Forelimb muscle (tissue), 1 donor: ENCODE data around the gene POU3F3. TPM values are rescaled to one million over a fixed set of nuclear protein-coding genes. Genes with fewer than 3 reads are reported as not detected.

ENCODE experiments used
- DNase-seq: peaks from one replicate; pipeline ENCODE4 v3.0.0-alpha.2; 2013; ENCODE audit warnings: low read depth
- polyA plus RNA-seq: library from polyadenylated mRNA; unstranded; fragments of 120-200 nt; gene quantifications from one replicate; pipeline ENCODE4 v1.2.1, GENCODE V29; 2013; ENCODE audit not compliant: insufficient read length

POU3F3 gene
- polyA plus RNA-seq, 1 donor = 0.13 TPM

DNA sequence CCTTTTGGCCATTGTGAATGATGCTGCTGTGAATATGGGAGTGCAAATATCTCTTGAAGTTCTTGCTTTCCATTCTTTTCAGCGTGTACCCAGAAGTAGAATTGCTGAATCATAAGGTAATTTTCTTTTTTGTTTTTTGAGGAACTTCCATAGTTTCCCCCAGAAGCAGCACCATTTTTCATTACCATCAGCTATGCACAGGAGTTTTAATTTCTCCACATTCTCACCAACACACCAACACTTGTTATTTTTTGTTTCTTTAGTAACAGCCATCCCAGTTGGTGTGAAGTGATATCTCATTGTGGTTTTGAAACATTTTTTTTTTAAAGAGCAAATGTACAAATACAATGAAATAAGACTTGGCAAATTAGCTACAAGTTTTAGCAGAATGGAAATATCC is 21.3 kb downstream of the POU3F3 start:
- DNase-seq = no peak

DNA sequence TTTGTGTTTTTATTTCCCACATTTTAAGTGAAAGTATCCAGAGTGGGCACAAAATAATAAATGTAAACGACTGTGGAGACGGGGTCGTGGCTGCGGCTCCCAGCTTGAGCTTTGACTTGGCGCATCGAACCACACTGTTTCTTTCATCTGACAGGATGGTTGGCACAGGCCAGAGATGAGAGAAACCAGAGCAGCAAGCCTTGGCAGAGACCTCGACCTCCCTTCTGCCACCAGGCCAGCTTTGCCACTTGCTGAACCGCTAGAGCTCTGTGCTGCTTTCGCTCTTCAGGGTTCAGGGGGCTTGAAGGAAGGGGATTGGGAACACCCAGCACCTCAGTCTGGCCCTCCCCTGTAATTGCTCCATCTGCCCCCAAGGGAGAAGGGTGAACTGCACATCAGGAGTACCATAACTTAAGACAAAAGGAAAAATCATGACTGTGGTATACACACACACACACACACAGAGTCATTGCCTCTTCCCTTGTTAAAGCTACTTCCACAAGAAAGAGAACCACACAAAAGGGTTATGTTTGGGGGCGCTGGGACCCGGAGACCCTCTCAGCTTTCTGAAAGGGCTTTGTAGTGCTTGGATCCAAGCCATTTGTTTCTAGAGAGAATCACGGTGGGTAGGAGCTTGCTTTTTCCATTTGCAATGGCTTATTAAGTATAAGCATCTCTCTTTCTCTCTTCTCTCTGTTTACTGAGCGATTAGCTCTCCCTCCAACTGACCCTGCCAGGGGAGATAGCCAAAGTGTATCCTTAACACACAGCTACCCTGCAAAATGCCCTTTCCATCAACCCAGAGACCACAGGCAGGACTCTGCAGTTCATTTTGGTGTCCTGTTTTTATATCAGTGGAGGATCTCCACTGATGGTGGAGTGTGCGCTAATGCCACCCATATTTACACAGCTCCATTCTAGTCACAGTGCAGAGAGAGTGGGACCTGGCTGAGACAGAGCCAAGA is 23.0 kb downstream of the POU3F3 start:
- no peak for DNase-seq

DNA sequence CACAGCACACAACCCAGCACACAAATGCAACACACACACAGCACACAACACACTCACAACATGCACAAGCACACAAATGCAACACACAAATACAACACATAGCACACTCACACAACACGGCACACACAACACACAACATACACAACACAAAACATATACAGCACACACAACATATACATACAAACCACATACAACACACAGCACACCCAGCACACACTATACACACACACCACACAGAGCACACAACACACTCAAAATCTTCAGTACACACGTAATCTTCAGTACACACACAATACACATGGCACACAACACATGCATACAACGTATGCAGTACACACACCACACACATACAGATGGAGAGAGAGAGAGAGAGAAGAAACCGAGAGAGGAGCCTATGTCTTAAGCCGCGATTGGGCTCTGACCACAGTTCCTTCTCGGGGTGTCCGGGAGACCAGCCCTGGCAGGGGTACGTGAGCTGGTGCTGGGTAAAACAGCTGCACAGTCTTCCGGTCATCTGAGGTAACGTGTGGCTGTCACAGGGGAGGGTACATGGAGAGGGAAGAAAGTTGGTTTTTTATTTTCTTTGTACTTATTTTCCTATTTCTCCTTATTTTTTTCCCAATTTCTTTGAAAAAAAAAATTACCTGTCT is 25.1 kb downstream of the POU3F3 start:
- DNase-seq = no peak

DNA sequence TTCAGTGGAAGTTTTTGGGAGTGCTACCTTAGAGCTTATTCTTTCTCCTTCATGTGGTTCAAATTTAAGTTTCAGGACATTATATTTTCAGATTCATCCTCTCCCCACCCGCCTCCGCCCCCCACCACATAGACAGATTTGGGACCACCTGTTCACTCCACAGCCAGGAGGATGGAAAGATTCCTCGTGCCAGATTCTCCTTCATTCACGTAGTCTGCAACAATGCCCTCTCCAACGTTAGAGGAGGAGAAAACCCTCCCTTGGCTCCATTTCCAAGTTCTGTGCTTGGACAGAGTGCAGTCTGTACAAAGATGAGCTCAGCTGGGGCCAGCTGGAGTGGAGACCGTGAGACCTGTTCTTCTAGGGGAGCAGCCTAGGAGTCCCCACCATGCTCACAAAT is 26.2 kb downstream of the POU3F3 start:
- DNase-seq = no peak

DNA sequence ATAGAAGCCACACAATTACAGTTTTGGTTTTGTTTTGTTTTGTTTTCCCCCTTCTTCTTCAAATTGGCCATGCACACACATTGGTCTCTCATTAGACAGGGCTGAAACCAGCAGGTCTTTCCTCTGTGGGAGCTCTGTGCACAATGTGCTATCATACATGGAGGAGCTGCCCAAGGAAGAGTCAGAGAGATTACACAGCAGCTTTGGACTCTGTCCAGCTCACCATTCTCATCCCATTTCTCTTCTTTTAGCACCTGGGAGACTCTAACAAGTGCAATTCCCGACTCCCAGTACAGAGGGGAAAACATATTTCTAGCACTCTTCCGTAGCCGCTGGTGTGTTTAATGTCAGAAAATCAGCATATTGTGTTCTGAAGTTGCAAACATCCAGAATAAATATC is 29.4 kb downstream of the POU3F3 start:
- DNase-seq = no peak

DNA sequence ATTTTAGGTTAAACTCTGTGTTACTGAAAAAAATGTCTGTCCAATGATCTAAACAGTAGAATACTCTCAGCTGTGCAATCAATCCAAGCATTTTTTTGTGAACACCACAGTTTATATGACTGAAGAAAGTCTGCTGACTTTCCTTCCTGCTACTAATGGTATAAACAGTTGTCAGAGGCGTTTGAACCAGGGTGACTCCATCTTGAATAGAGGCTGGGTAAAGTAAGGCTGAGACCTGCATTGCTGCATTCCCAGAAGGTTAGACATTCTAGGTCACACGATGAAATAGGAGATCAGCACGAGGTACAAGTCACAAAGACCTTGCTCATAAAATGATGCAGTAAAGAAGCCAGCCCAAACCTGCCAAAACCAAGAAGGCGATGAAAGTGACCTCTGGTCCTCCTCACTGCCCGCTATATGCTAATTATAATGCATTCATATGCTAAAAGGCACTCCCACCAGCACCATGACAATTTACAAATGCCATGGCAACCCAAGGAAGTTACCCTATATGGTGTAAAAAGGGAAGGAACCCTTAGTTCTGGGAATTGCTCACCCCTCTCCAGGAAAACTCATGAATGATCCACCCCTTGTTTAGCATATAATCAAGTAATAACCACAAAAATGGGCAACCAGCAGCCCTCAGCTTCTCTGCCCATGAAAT is 31.3 kb downstream of the POU3F3 start:
- DNase-seq = no peak

DNA sequence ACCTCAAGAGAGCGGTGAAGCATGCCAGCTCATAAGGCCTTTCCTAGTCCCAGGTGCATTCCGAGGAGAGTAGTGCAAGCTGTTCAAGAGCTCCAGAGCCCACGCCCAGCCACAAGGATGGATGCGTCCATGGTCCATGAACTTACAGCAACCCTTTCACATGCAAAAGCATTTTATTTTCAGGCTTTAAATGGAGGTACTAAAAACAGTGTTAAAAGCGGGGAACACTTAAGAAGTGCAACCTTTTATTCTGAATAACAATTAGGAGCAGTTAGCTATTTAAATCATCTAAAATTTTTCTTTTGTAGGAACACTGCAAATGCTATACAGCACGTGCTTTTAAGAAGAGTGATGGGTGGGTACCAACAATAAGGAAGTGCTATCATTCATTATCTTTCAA is 33.8 kb downstream of the POU3F3 start:
- DNase-seq = no peak

DNA sequence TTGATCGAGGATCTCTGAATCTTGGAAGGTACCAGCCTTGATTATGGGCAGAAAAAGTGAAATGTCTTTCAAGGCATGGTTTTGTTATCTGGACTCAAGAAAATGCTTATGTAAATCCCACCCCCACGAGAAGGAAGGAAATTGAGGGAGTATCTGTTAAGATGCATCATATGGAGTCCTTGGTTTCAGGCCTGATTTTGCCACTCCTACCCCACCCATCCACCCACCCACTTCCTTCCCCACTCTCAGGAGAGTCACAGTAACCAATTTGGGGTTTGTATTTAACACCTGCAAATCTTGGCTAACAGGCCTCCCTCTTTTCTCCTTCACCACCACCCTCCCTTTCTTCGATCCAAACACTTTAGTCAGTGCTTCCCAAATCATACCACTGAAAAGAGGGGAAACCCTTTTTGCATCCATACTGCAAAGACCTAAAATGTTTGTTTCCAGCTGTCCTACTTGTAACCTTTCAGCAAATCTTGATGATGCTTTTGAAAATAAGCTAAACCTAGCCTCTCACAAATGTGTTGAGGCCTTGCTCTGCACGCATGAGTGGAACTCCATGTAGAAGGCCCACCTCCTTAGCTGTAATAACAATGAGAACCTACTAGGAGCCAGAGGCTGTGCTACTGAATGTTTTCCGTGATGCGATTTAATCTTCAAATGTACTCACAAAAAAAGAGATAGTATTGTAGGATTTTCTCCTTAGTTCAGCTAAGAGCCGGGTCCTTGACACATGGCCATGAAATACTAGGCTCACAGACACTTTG is 34.8 kb downstream of the POU3F3 start:
- no peak for DNase-seq

DNA sequence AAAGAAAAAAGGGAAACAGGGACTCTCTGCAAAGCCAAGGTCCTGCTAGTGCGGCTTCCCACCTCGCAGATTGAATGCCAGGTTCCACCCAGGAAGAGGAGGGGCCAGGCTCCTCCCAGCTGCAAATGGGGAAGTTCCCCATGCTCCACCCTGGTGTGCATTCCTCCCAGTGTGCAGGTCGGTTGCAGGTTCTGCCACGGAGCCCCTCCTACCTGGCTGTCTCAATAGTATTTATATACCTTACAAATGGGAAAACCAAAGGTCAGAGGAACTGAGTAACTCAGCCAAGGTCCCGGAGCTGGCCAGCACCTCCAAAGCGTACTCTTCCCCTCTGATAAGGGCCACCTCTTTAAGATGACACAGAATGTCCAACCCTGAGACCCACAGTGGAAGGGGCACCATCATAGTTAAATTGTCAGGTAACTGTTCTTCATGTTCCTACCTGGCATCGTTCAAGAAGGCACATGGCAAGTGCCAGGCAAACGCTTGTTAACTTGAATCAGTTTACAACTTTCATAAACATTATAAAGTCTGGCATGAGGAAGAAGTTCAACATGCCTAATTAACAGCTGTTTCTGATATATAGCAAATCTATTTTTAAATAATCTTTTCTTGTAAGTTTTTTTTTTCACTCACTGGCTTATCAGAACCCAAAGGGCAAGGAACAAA is 35.5 kb downstream of the POU3F3 start:
- DNase-seq = no peak

DNA sequence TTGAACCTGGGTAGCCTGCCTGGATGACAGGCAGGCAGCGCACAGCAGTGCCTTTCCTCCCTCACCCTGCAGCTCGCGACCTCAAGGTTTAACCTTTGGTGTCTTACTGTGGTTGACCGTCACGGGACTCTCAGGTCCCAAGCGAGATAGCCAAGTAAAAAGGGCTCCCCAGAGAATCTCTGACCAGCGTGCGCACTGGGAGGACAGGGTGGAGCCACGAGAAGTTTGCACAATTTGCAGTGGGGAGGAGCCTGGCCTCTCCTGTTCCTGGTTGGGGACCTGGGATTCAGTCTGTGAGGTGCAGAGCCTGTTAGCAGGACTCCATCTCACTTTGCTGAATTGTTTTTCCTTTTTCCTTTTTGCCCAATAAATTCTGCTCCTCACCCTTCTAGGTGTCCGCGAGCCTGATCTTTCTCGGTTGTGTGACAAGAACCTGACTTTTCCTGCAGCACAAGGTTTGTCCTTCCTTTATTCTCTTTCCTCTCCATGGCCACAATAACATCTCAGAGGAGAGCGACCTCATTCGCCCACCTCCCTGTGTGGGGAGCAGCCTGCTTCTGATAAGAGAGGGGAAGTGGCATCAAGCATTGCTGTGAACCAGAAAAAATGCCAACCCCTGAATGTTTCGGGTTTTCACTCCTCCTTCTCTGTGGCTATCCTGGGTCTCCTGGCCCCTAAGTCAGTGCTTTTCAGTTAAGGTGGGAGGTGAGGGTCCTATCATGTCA is 36.2 kb downstream of the POU3F3 start:
- DNase-seq = no peak

DNA sequence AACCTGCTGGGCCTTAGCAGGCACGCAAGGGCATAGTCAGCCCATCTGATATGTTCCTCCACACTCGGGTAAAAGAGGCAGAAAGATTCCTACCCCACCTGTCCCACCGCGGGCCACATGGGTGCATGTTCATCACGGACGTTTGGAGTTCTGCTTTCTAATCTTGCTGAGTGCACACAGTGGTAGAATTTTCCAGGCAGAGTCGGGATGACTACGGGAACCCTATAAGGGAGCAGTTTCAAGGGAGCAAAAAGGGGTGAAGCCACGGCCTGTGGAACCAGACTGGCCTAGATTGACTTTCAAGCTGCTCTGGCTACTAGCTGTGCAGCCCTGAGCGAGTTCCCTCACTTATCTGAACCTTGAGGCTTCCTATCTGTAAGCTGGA is 36.8 kb downstream of the POU3F3 start:
- no peak for DNase-seq

DNA sequence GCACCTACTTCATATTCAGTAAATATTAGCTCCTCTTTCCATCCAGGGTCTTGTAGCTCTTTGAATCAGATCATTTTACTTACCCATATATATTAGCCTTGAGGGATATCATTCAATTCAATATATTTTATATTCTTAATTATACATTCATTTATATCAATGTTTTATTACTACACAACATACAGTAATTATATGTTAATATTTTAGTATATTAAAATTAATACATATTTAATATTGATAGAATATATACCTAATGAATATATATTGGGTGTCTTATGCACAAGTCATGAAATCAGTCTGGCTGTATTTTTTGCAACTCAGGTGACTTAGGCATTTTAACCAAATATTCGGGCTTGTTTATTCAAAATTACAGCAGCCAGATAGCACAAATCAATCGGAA is 37.2 kb downstream of the POU3F3 start:
- DNase-seq = no peak

DNA sequence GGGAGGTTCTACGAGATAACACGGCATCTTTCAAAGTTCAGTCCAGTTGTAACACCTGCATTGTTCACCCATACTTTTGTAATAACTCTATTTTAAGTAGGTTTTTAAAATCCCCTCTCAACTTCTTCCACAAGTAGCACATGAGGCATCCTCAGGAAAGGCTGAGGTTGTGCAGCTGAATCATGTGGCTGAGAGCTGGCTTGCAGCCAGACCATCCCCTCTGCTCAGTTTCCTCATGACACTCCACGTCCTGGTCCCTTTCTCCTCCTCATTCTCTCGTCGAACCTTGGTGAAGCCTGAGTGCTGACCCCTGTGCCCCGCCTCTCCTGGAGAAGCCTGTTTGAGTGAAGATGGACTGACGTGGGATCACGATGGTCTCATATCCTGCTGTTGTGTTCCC is 42.5 kb downstream of the POU3F3 start:
- no peak for DNase-seq

DNA sequence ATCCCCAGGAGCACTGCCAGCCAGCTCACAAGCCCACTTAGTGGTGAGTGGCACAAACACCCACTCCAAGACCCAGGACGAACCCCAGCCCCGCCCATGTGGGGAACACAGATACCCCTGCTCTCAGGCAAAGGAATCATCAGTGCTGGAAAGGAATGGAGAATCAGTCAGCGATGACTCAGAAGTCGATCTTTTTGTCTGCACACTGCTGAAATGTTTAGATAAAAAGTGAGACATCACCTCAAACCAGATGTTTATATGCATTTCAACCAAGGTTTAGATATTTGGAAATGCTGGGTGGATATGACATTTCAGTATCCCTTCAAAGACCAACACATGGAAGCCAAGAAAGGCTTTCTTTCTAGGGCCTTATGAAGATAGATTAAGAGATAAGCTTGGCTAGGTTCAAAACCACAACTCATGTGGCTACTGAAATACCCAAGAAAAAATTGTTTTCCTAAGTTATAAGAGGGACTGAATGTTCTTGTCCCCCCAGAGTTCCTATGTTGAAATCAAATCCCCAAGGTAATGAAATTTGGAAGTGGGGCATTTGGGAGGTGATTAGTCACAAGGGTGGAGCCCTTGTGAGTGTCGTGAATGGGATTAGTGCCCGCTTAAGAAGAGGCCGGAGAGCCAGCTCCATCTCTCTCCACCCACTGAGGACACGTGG is 43.7 kb downstream of the POU3F3 start:
- DNase-seq = no peak

DNA sequence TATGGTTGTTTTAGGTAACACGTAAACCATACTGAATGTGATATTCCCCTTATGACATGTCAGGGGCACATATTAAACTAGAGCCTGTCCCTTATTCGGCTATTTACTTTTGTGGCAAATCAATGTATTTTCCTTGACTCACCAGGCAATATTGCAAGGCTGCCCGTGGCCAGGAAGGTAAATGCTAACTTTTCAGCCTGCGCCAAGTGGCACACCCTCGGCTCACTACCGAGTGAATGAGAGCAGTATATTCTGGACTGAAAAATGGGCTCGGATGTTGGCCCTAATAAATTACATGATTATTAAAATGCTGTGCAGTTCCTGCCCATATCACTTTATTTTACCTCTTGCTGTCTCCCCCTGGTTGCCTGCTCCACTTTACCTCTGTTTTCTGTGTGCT is 46.7 kb downstream of the POU3F3 start:
- no peak for DNase-seq

DNA sequence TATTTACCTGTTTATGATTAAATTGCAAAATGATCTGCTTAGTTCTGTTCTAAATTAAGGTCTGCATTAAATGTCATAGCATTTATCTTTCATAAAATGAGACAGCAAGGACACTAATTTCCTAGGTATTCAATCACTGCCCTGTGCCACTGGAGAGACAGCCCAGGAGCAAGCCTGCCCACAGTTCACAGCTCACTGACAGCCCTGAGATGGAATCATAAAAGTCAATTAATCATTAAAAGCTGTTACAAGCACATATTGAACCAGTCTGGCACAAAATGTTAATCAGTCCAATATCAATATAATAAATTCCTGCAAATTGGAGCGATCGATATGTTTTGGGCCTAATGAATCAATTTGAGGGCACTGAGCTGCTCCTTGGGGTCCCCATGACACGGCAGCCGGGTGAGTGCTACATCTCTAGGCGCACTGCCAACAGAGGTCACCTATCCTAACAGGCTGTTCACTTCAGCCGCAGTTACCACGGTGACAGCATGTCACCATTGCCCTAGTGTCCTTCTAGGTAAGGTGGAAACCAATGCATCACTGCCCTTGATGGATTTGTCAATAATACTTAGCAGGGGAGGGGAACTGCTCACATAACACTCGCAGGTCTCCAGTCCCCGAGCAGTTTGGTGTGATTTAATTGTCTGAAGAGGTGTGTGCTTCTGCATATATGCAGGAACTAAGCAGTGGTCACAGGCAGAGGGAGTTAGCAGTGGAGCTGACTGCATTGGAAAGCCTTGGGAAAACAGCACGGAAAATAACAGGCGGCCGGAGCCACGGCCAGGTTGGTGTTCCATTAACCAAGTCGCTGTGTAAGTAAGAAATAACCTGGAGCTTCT is 47.3 kb downstream of the POU3F3 start:
- no peak for DNase-seq

DNA sequence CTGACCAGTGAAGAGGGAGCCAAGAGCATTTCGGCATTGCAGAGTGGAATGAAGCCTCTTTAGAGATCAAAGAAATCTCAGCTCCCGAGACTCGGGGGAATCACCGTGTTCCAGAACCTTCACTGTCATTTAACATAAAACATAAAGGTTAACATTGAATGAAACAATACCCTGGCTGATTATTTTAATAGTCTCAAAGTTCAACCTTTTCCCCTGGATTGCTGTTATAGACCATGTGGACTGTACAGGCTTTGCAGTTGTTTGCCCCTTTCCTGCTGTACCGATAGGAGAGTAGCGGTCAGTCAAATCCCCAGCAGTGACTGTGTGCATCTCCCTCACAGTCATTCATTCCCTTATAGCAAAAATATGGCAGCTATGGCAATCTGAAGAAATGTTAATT is 48.4 kb downstream of the POU3F3 start:
- no peak for DNase-seq
